MCF 10A (cell line): Measurements from ENCODE around the gene MRPS12. TPM values are rescaled to one million over a fixed set of nuclear protein-coding genes. Genes with fewer than 3 reads are reported as not detected.

Experiments used
- BruUV-seq: library from RNA; stranded (reverse); fragments of 400-500 nt; replicated peaks from 2 replicates; lab custom pipeline; 2021; lab: Mats Ljungman, UMichigan
- CTCF ChIA-PET: fragments of 300-600 bp; sonication (Branson Sonifier 250); formaldehyde crosslinking; extraction: SDS; loops from one replicate; lab custom pipeline; 2021; ENCODE audit warnings: antibody characterized with exemption, inconsistent platforms; lab: Yijun Ruan, JAX
- POLR2A ChIA-PET: fragments of 300-600, 350-650 bp; sonication (Branson Sonifier 250); formaldehyde crosslinking; extraction: SDS; loops from one replicate; lab custom pipeline; 2020; ENCODE audit warnings: antibody characterized with exemption, inconsistent platforms; lab: Yijun Ruan, JAX
- DNase-seq: peaks from one replicate; pipeline ENCODE4 v3.0.0-alpha.2; 2018; ENCODE audit not compliant: unreplicated experiment
- H3K27ac Mint-ChIP-seq: one replicate; pipeline ENCODE4 v1.8.0; 2022; ENCODE audit warnings: mild to moderate bottlenecking, low read depth, mixed read lengths; ENCODE audit not compliant: unreplicated experiment
- H3K27me3 Mint-ChIP-seq: one replicate; pipeline ENCODE4 v1.8.0; 2022; ENCODE audit warnings: mixed read lengths; ENCODE audit not compliant: insufficient read depth, unreplicated experiment
- H3K36me3 Mint-ChIP-seq: one replicate; pipeline ENCODE4 v1.8.0; 2022; ENCODE audit warnings: mild to moderate bottlenecking, moderate library complexity, mixed read lengths; ENCODE audit not compliant: insufficient read depth, unreplicated experiment
- H3K4me1 Mint-ChIP-seq: one replicate; pipeline ENCODE4 v1.8.0; 2022; ENCODE audit warnings: mixed read lengths; ENCODE audit not compliant: insufficient read depth, unreplicated experiment
- H3K4me3 Mint-ChIP-seq: one replicate; pipeline ENCODE4 v1.8.0; 2022; ENCODE audit warnings: mild to moderate bottlenecking, moderate library complexity, mixed read lengths; ENCODE audit not compliant: unreplicated experiment
- H3K9me3 Mint-ChIP-seq: one replicate; pipeline ENCODE4 v1.8.0; 2022; ENCODE audit warnings: mixed read lengths; ENCODE audit not compliant: unreplicated experiment
- CTCF ChIP-seq: fragments of 200-600 bp; IDR thresholded peaks from one replicate; pipeline ENCODE4 v1.8.0; 2022; ENCODE audit warnings: antibody characterized with exemption, mild to moderate bottlenecking; ENCODE audit not compliant: unreplicated experiment
- intact Hi-C: fragments of 100-400 bp; cut with micrococcal nuclease; formaldehyde crosslinking; loops from 2 replicates; pipeline ENCODE4 v1.14.1; 2022
- total RNA-seq: library from RNA; stranded (reverse); gene quantifications from 2 replicates; pipeline ENCODE4 v1.2.3, GENCODE V29; 2022

Gene MRPS12
- total RNA-seq, 1 experiment from 2014 or later, result 53.3 TPM

DNA sequence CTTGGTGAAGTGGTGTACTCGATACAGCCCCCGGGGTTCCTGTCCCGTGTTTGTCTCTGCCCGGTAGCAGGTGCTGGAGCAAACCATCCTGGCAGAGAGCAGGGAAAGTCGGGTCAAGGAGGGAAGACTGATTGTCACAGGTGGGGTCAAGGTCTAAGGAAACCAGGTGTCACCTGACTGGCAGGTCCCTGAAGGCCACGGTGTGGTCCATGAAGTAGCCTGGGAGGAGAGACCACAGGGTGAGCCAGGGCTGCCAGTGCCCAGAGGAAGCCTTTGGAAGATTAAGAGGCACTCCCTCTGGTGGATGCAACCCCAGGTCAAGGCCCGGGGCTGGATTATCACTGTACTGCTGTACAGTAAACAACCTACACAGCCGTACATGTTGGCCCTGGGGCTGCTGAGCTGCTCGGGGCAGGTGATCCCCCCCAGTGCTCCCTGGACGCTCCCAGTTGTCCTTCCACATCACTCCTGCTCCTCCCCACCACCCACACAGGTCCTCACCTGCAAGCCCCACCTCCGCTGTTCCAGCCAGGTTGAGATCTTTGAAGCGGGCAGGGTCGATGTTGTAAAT, 12.7 kb upstream of the MRPS12 start:
- ChIA-PET POLR2A (interaction anchor here (1.3 to 1.5 kb wide), 2 partner anchors 9 to 13 kb away, joined by 3 to 5 read pairs; partner anchors contain the start of genes MRPS12 and SARS2), CTCF (interaction anchor here (0.8 to 3.7 kb wide), 3 partner anchors 9 to 85 kb away, joined by 3 to 16 read pairs (median 3); partner anchors contain the start of genes MRPS12 and SARS2)
- Mint-ChIP-seq H3K4me1 (no peaks in the 10 kb centered on the region), H3K36me3 (peaks cover 6% of the 10 kb centered on the region), H3K27me3 (no peaks in the 10 kb centered on the region), H3K4me3 (no peak overlapping the region), H3K9me3 (no peaks in the 10 kb centered on the region), H3K27ac (no peak overlapping the region)
- intact Hi-C loops, result no loop called here
- TF ChIP-seq CTCF, result peak; percentile 13
- BruUV-seq, result no TSS peak
- DNase-seq, result peak; percentile 27

GRCh38 chr19:38918526-38918925, 12.2 kb upstream of the MRPS12 start:
- BruUV-seq, result no TSS peak
- ChIA-PET CTCF (interaction anchor here (3.7 kb wide), 1 partner anchor 12 kb away, joined by 16 read pairs; the partner anchor contains the start of genes MRPS12 and SARS2), POLR2A (interaction anchor here (1.5 kb wide), 1 partner anchor 12 kb away, joined by 5 read pairs; the partner anchor contains the start of genes MRPS12 and SARS2)
- H3K4me1 Mint-ChIP-seq, result no peaks in the 10 kb centered on the region
- H3K9me3 Mint-ChIP-seq, result no peaks in the 10 kb centered on the region
- no peak for DNase-seq
- intact Hi-C loops, result no loop called here
- no peak overlapping the region for H3K27ac Mint-ChIP-seq
- no peak overlapping the region for H3K4me3 Mint-ChIP-seq
- no peaks in the 10 kb centered on the region for H3K27me3 Mint-ChIP-seq
- no peak for TF ChIP-seq CTCF
- H3K36me3 Mint-ChIP-seq, result peaks cover 8% of the 10 kb centered on the region

DNA sequence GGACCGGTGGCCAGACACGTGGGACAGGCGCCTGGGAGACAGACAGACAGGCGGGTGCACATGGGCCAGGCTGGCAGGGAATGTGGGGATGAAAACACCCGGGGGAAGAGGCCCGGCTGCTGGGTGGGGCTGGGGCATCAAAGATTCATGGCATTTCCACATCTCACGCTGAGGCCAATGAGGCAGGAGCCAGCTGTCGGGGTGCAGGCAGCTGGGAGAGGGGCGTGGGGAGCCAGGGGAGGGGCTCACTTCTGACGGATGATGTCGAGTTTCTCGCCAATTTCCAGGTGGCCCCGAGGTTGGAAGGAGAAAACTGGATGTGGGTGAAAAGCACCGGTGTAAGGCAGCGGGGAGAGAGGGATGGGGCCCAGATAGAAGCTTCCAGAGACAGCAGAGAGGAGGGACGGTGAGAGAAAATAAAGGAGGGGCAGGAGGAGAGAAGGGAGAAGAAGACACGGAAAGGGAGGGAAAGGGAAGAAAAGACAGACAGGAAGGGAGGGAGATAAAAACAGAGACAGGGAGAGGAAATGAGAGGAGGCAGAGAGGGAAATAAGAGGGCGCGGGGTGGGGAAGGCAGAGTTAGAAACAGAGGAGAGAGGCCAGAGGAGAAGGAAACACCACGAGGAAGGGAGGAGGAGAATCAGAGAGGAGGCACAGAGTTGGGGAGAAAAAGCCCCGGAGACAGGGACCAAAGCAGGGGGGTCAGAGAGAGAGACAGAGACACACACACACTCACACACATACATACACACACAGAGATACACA, 10.7 kb upstream of the MRPS12 start:
- BruUV-seq, result no TSS peak
- intact Hi-C loops, result no loop called here
- TF ChIP-seq CTCF, result no peak
- Mint-ChIP-seq H3K4me1 (no peaks in the 10 kb centered on the region), H3K27me3 (no peaks in the 10 kb centered on the region), H3K9me3 (no peaks in the 10 kb centered on the region), H3K27ac (no peak overlapping the region), H3K36me3 (peaks cover 20% of the 10 kb centered on the region), H3K4me3 (no peak overlapping the region)
- ChIA-PET CTCF (interaction anchor here (1.7 to 3.7 kb wide), 2 partner anchors 10 to 13 kb away, joined by 10 to 16 read pairs; partner anchors contain the start of genes MRPS12 and SARS2), POLR2A (interaction anchor here (0.7 to 1.0 kb wide), 2 partner anchors 8 to 69 kb away, joined by 4 to 5 read pairs; partner anchors contain the start of gene CCER2)
- DNase-seq, result no peak
